NCI-H524 treated with DMSO at 0.1 percent for 48 hours (cell line): ENCODE results near the gene GPR27.

ENCODE experiments used
- DNase-seq: peaks from one replicate; lab custom pipeline; 2025; lab: John Stamatoyannopoulos, UW

GPR27 gene

GRCh38 chr3:71785532-71786216 lies 32.0 kb downstream of the GPR27 start:
- no peak for DNase-seq

GRCh38 chr3:71786217-71786549 lies 32.5 kb downstream of the GPR27 start:
- DNase-seq, result no peak

DNA sequence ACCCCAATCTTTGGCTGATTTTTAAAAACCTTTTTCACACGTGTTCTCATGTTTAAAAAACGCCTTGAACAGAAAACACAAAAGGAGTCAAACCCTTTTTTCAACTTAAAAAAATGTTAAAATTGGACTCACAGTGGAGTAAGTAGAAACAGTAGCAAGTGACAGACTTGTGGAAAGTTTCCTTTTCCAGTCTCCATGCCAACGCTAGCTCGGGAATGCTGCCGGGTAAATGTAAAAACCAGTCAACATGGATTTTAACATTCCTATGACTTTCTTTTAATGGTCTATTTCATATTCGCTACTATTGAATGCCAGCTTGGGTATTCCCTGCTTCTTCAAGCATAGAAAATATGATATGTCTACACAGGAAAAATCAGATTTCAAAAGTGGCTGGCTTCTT lies 32.9 kb downstream of the GPR27 start:
- no peak for DNase-seq

DNA sequence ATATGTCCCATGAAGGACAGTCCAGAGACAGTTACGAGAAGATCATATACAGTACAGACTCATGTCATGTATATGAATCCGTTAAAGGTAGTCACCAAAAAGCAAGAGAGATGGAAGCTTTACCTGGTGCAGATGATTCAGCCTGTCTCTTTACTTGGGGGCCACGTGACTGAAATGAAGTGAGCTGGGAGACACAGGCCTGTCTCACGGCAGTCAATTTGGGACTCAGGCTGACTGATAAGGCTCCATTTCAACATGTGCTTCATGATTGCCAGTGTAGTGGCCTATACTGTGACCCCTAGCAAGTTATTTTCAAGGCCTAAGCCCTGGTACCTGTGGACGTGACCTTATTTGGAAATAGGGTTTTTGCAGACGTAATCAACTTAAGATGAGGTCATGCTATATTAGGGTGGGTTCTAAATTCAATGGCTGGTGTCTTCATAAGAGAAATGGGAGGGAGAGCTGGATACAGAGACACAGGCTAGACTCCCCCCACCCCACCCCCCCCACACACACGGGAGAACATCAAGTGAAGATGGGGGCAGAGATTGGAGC lies 34.3 kb downstream of the GPR27 start:
- no peak for DNase-seq

DNA sequence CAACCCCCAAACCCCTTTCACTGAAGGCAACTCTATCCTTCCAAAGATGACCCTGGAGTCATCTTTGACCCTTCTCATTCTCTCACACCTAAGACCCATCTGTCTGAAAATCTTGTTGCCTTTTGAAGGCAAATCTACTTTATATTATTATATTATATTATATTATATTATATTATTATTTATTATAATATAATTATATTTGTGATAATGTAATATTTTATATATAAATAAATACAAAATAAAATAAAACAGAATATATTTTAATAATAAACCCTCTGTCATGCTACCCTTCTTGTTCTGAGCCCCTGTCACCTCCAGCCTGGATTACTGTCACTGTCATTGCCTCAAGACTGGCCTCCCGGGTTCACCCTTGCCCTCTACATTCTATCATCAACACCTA lies 36.3 kb downstream of the GPR27 start:
- DNase-seq, result no peak

GRCh38 chr3:71791634-71792033 lies 38.0 kb downstream of the GPR27 start:
- DNase-seq, result no peak

DNA sequence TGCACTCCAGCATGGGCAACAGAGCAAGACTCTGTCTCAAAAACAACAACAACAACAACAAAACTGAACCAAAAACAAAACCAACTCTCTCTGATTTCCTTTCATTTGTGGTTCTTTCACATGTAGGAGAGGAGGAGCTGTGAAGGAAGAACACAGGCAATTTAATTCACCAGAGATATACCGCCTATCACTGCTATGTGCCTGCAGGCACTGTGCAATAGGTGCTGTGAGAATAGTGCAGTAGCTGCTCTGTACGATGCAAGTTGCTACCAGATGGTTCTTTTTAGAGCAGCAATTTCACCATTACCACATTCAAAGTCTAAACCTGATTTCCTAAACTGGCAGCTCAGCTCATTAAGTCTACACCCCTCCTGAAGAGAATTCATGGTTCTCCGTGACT lies 42.6 kb downstream of the GPR27 start:
- DNase-seq, result no peak

GRCh38 chr3:71797455-71797854 lies 43.8 kb downstream of the GPR27 start:
- DNase-seq, result no peak

- DNase-seq, result no peak
These were observed 46.4 kb downstream of the GPR27 start for GRCh38 chr3:71800023-71800422.

GRCh38 chr3:71801986-71802385 lies 48.3 kb downstream of the GPR27 start:
- no peak for DNase-seq

GRCh38 chr3:71803248-71803647 lies 49.6 kb downstream of the GPR27 start:
- DNase-seq, result no peak

DNA sequence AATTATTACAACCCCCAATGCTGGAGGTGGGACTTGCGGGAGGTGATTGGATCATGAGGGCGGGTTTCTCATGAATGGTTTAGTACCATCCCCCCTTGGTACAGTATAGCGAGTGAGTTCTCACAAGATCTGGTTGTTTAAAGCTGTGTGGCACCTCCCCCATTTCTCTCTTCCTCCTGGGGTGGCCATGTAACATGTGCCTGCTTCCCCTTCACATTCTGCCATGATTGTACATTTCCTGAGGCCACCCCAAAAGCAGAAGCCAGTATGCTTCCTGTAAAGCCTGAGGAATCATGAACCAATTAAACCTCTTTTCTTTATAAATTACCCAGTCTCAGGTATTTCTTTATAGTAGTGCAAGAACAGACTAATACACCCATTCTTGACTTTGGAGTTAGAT lies 51.5 kb downstream of the GPR27 start:
- no peak for DNase-seq

- DNase-seq, result no peak
These were observed 52.0 kb downstream of the GPR27 start for GRCh38 chr3:71805691-71806090.
